ENCODE measurements around the gene ILDR2.

The ILDR2 gene

GRCh38 chr1:166925810-166926478, 49.4 kb downstream of the ILDR2 start:
- no peak for DNase-seq (ENCODE audit: low read depth)
- no peak for TF ChIP-seq CTCF (IDR thresholded peaks at IDR 0.05; ENCODE audit: control insufficient read depth, extremely low read depth, insufficient read depth)
- H3K4me3 ChIP-seq (ENCODE audit: low read depth, low read length) = no peak overlapping the region

DNA sequence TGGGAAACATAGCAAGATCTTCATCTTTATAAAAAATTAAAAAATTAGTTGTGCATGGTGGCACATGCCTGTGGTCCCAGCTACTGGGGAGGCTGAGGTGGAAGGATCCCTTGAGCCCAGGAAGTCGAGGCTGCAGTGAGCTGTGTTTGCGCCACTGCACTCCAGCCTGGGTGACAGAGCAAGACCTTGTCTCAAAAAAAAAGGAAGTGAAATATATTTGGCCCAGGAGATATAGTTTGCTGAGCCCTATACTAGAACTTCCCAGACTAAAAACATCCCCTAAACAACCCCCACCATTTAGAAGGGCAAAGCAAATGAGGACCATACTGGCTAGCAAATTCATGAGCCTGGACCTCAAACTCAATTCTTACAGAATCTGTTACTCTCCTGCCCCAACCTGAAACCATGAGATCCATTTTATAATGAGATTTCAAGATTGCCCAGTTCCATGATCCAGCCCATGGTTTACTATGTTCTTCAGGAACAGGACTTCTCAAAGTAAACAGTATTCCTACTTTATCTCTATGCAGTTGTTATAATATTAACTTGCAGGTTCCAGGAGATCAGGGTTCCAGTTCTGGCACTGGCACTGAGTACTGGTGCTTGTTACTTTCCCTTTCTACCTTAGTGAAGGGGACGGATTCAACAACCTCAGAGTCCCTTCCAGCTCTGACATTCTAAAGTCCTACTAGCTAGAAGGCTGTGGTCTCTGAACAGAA, 50.4 kb downstream of the ILDR2 start:
- peak; percentile 19 for DNase-seq (ENCODE audit: low read depth)
- no peak for TF ChIP-seq CTCF (IDR thresholded peaks at IDR 0.05; ENCODE audit: control insufficient read depth, extremely low read depth, insufficient read depth)
- no peak overlapping the region for H3K4me3 ChIP-seq (ENCODE audit: low read depth, low read length)

- no peak for TF ChIP-seq CTCF (IDR thresholded peaks at IDR 0.05; ENCODE audit: control insufficient read depth, extremely low read depth, insufficient read depth)
- no peak for DNase-seq (ENCODE audit: low read depth)
- H3K4me3 ChIP-seq (ENCODE audit: low read depth, low read length) = no peak overlapping the region
Observed at GRCh38 chr1:166920561-166921475, 54.5 kb downstream of the ILDR2 start.

GRCh38 chr1:166918956-166919316, 56.4 kb downstream of the ILDR2 start:
- H3K4me3 ChIP-seq (ENCODE audit: low read depth, low read length) = no peak overlapping the region
- no peak for DNase-seq (ENCODE audit: low read depth)
- no peak for TF ChIP-seq CTCF (IDR thresholded peaks at IDR 0.05; ENCODE audit: control insufficient read depth, extremely low read depth, insufficient read depth)

DNA sequence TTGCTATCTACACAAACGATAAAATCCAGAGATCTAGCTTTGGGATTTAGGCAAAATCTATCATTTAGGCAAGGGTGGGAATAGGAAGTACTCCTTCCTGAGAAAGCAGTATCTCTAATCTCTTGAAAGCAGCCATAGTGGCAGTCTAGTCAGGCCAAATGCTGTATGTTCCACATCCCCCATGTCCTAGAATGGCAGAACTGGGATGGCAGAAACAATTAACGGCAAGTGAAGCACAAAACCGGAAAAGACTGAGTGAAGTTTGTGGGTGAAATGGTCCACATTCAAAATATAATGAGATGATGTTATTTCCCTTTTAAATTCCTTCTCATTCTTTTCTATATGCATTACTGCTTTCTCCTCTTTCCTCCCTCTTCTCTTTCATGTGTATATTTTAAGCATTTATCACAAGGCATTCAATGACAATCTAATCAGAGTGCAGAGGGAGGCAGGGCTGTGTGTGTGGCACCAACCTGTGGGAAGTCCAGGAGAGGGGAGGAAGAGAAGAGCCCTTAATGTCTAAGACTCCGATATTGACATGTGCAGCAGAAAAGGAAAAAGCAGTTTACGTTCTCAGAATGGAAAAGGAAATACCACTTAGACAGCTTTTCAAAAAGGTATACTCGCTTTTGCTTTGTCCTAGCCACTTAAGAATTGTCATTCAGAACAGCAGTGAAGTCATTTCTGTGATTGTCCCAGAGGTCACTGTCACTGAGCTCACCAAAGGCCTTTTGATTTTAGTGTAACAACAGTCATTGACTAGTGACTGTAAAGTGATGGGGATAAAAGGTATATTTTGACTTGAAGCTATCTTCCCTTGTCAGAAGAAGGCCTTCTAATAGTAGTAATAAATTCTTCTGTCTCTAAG, 57.0 kb downstream of the ILDR2 start:
- no peak for TF ChIP-seq CTCF (IDR thresholded peaks at IDR 0.05; ENCODE audit: control insufficient read depth, extremely low read depth, insufficient read depth)
- no peak for DNase-seq (ENCODE audit: low read depth)
- H3K4me3 ChIP-seq (ENCODE audit: low read depth, low read length) = no peak overlapping the region

DNA sequence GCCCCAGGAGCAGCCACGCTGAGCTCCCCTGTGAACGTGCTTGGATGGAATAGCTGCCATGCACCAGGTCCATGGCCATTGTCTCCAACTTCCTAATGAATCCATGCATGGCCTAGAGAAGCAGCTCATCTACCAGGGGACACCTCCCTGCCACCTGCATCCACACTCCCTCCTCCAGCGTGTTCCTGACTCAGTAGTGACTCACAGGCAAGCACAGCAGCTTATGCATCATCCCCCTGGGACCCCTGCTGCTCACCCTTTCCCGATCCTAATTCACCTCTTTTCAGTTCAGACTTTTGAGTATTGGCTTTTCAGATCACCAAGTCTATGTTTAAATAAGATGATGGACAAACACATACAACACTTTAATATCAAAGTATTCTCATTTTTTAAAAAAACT, 59.4 kb downstream of the ILDR2 start:
- no peak overlapping the region for H3K4me3 ChIP-seq (ENCODE audit: low read depth, low read length)
- TF ChIP-seq CTCF (IDR thresholded peaks at IDR 0.05; ENCODE audit: control insufficient read depth, extremely low read depth, insufficient read depth) = no peak
- DNase-seq (ENCODE audit: low read depth) = no peak

Data from LNCaP clone FGC (cell line).